GM21717 (cell line): Measurements from ENCODE around the gene SLC45A1.

Source experiments
- ATAC-seq: cut with Tn5 transposase; IDR thresholded peaks from one replicate; pipeline ENCODE4 v1.9.1; 2021; ENCODE audit warnings: mild to moderate bottlenecking, moderate library complexity; ENCODE audit not compliant: unreplicated experiment

Gene SLC45A1

GRCh38 chr1:8311068-8311718 is 6.7 kb upstream of the SLC45A1 start:
- no peak for ATAC-seq

GRCh38 chr1:8312235-8313218 is 5.4 kb upstream of the SLC45A1 start:
- ATAC-seq: no peak

- ATAC-seq: no peak
Measured at GRCh38 chr1:8313231-8313630, 4.7 kb upstream of the SLC45A1 start.

GRCh38 chr1:8314346-8315280 is 3.3 kb upstream of the SLC45A1 start:
- ATAC-seq: no peak

- ATAC-seq: no peak
Measured at GRCh38 chr1:8315573-8316475, 2.1 kb upstream of the SLC45A1 start.

- no peak for ATAC-seq
Measured at GRCh38 chr1:8318436-8318835, 522 bp downstream of the SLC45A1 start.

GRCh38 chr1:8321612-8322011 is 3.7 kb downstream of the SLC45A1 start:
- ATAC-seq: no peak

GRCh38 chr1:8323706-8324105 is 5.8 kb downstream of the SLC45A1 start:
- ATAC-seq: no peak

GRCh38 chr1:8324176-8324810 is 6.4 kb downstream of the SLC45A1 start:
- no peak for ATAC-seq

GRCh38 chr1:8325771-8326170 is 7.9 kb downstream of the SLC45A1 start:
- no peak for ATAC-seq

- ATAC-seq: no peak
Measured at GRCh38 chr1:8326265-8326664, 8.4 kb downstream of the SLC45A1 start.

GRCh38 chr1:8328271-8328670 is 10.4 kb downstream of the SLC45A1 start:
- no peak for ATAC-seq

- ATAC-seq: no peak
Measured at GRCh38 chr1:8329439-8329838, 11.5 kb downstream of the SLC45A1 start.

GRCh38 chr1:8329858-8330257 is 11.9 kb downstream of the SLC45A1 start:
- no peak for ATAC-seq

- no peak for ATAC-seq
Measured at GRCh38 chr1:8330271-8331125, 12.6 kb downstream of the SLC45A1 start.

- ATAC-seq: no peak
Measured at GRCh38 chr1:8332806-8333205, 14.9 kb downstream of the SLC45A1 start.

GRCh38 chr1:8333246-8333987 is 15.5 kb downstream of the SLC45A1 start:
- no peak for ATAC-seq
